SK-N-SH treated with all-trans-retinoic acid at 6 μM for 48 hours (cell line): ENCODE data around the gene MED9.

ENCODE experiments used
- ATAC-seq: fragments of 200-7000 bp; cut with Tn5 transposase; 3 replicates; pipeline ENCODE4 v1.9.1; 2020; ENCODE audit warnings: mild to moderate bottlenecking, moderate library complexity
- ARNTL ChIP-seq: fragments of 450-650 bp; formaldehyde crosslinking; IDR thresholded peaks from 2 replicates; pipeline ENCODE4 v1.5.0; 2020; ENCODE audit warnings: low read depth, mild to moderate bottlenecking, moderate library complexity, borderline replicate concordance
- BACH2 ChIP-seq: fragments of 250-450 bp; sonication (Bioruptor Pico); IDR thresholded peaks from 2 replicates; pipeline ENCODE4 v1.9.0; 2021; ENCODE audit warnings: mild to moderate bottlenecking, borderline replicate concordance
- ESRRG ChIP-seq: fragments of 250-450 bp; sonication (Bioruptor Pico); IDR thresholded peaks from 2 replicates; pipeline ENCODE4 v1.6.1; 2021; ENCODE audit warnings: mild to moderate bottlenecking
- GLIS3 ChIP-seq: fragments of 250-450 bp; sonication (Bioruptor Pico); IDR thresholded peaks from 2 replicates; pipeline ENCODE4 v1.5.0; 2020; ENCODE audit warnings: mild to moderate bottlenecking, moderate library complexity
- ISL1 ChIP-seq: fragments of 250-450 bp; sonication (Bioruptor Pico); IDR thresholded peaks from 2 replicates; pipeline ENCODE4 v2.1.2; 2022; ENCODE audit warnings: mild to moderate bottlenecking, moderate library complexity
- OSR1 ChIP-seq: fragments of 250-450 bp; sonication (Bioruptor Pico); IDR thresholded peaks from 2 replicates; pipeline ENCODE4 v1.8.0; 2022; ENCODE audit warnings: moderate library complexity, mild to moderate bottlenecking, inconsistent platforms
- PPARA ChIP-seq: fragments of 250-450 bp; sonication (Bioruptor Pico); IDR thresholded peaks from 2 replicates; pipeline ENCODE4 v1.5.0; 2020; ENCODE audit warnings: mild to moderate bottlenecking, borderline replicate concordance
- RARB ChIP-seq: fragments of 250-450 bp; sonication (Bioruptor Pico); IDR thresholded peaks from 2 replicates; pipeline ENCODE4 v1.8.0; 2021; ENCODE audit warnings: mild to moderate bottlenecking, moderate library complexity
- TCF4 ChIP-seq: fragments of 250-450 bp; sonication (Bioruptor Pico); IDR thresholded peaks from 2 replicates; pipeline ENCODE4 v1.8.0; 2021; ENCODE audit warnings: mild to moderate bottlenecking, moderate library complexity, borderline replicate concordance
- TOX ChIP-seq: fragments of 250-450 bp; sonication (Bioruptor Pico); IDR thresholded peaks from 2 replicates; pipeline ENCODE4 v1.8.0; 2021; ENCODE audit warnings: mild to moderate bottlenecking, moderate library complexity, borderline replicate concordance
- ZC3H10 ChIP-seq: fragments of 250-450 bp; sonication (Bioruptor Pico); IDR thresholded peaks from 2 replicates; pipeline ENCODE4 v1.5.1; 2021; ENCODE audit warnings: mild to moderate bottlenecking, moderate library complexity
- ZFP3 ChIP-seq: fragments of 250-450 bp; sonication (Bioruptor Pico); IDR thresholded peaks from 2 replicates; pipeline ENCODE4 v1.5.0; 2020; ENCODE audit warnings: mild to moderate bottlenecking, moderate library complexity
- ZFP30 ChIP-seq: fragments of 450-650 bp; formaldehyde crosslinking; IDR thresholded peaks from 2 replicates; pipeline ENCODE4 v1.5.0; 2022; ENCODE audit warnings: mild to moderate bottlenecking, moderate library complexity
- ZNF565 ChIP-seq: fragments of 450-650 bp; formaldehyde crosslinking; conservative IDR thresholded peaks from 2 replicates; pipeline ENCODE4 v1.5.0; 2020; ENCODE audit warnings: low read depth, mild to moderate bottlenecking, moderate library complexity
- ZNF70 ChIP-seq: fragments of 450-650 bp; formaldehyde crosslinking; IDR thresholded peaks from 2 replicates; pipeline ENCODE4 v1.5.0; 2020; ENCODE audit warnings: mild to moderate bottlenecking, moderate library complexity
- ZNF8 ChIP-seq: fragments of 450-650 bp; formaldehyde crosslinking; IDR thresholded peaks from 2 replicates; pipeline ENCODE4 v1.5.0; 2020; ENCODE audit warnings: mild to moderate bottlenecking, moderate library complexity
- TF ChIP-seq, protein P1 (sequence below): fragments of 250-450 bp; sonication (Bioruptor Pico); IDR thresholded peaks from 2 replicates; pipeline ENCODE4 v1.5.0; 2020; ENCODE audit warnings: mild to moderate bottlenecking, moderate library complexity
- TF ChIP-seq, protein P2 (sequence below): fragments of 250-450 bp; sonication (Bioruptor Pico); IDR thresholded peaks from 2 replicates; pipeline ENCODE4 v1.5.1; 2021; ENCODE audit warnings: mild to moderate bottlenecking, moderate library complexity
- TF ChIP-seq, protein P3 (sequence below): fragments of 250-450 bp; sonication (Bioruptor Pico); IDR thresholded peaks from 2 replicates; pipeline ENCODE4 v1.5.1; 2020; ENCODE audit warnings: low read depth, mild to moderate bottlenecking, moderate library complexity
- TF ChIP-seq, protein P4 (sequence below): fragments of 250-450 bp; sonication (Bioruptor Pico); IDR thresholded peaks from 2 replicates; pipeline ENCODE4 v1.8.0; 2020; ENCODE audit warnings: mild to moderate bottlenecking, moderate library complexity, borderline replicate concordance

MED9 gene

DNA sequence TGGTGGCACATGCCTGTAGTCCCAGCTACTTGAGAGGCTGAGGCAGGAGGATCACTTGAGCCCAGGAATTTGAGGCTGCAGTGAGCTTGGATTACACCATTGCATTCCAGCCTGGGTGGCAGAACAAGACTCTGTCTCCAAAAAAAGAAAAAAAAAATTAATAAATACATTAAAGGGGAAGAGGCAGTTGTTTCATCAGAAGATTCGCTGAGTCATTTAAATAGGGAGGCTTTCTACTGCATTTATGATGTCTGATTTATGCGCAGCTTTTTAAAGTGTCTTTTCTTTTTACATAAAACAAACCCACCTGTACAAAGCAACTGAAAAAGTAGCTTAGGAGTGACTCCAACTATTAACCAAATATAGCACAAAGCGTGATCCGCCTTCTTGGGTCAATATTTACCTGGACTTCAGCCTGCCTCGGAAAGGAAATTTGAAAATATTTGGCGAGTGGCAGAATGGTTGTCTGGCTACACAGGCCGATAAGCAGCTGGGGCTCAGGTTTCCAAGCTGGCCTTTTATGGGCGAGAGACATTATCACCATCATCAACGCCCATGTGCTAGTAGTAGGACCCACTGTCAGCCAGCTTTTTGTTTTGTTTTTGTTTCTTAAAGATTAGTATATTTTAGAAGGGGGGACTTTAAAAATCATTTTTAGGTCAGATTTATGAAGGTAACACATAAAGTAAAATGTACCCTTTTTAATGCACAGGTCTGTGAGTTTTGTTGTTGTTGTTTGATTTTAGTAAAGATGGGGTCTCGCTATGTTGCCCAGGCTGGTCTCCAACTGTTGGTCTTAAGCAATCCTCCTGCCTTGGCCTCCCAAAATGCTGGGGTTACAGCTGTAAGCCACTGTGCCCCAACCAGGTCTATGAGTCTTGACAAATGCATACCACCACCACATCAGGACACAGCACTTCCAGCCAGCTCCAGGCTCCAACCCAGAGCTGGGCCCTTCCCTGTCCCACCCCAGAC is 61.9 kb downstream of the MED9 start:
- no peak for ATAC-seq
- TF ChIP-seq ZC3H10 (CRISPR knock-in tag) (no peak), TCF4 (no peak), RARB (CRISPR knock-in tag) (no peak), GLIS3 (CRISPR knock-in tag) (no peak), OSR1 (no peak), ZNF565 (CRISPR knock-in tag) (no peak), ZFP3 (no peak), ARNTL (CRISPR knock-in tag) (no peak), TOX (no peak), PPARA (CRISPR knock-in tag) (no peak), ZFP30 (CRISPR knock-in tag) (no peak), ISL1 (CRISPR knock-in tag) (no peak), ZNF8 (CRISPR knock-in tag) (no peak), ZNF70 (CRISPR knock-in tag) (no peak)
- TF ChIP-seq, protein P1, sequence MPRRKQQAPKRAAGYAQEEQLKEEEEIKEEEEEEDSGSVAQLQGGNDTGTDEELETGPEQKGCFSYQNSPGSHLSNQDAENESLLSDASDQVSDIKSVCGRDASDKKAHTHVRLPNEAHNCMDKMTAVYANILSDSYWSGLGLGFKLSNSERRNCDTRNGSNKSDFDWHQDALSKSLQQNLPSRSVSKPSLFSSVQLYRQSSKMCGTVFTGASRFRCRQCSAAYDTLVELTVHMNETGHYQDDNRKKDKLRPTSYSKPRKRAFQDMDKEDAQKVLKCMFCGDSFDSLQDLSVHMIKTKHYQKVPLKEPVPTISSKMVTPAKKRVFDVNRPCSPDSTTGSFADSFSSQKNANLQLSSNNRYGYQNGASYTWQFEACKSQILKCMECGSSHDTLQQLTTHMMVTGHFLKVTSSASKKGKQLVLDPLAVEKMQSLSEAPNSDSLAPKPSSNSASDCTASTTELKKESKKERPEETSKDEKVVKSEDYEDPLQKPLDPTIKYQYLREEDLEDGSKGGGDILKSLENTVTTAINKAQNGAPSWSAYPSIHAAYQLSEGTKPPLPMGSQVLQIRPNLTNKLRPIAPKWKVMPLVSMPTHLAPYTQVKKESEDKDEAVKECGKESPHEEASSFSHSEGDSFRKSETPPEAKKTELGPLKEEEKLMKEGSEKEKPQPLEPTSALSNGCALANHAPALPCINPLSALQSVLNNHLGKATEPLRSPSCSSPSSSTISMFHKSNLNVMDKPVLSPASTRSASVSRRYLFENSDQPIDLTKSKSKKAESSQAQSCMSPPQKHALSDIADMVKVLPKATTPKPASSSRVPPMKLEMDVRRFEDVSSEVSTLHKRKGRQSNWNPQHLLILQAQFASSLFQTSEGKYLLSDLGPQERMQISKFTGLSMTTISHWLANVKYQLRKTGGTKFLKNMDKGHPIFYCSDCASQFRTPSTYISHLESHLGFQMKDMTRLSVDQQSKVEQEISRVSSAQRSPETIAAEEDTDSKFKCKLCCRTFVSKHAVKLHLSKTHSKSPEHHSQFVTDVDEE (CRISPR knock-in tag): no peak
- TF ChIP-seq, protein P2, sequence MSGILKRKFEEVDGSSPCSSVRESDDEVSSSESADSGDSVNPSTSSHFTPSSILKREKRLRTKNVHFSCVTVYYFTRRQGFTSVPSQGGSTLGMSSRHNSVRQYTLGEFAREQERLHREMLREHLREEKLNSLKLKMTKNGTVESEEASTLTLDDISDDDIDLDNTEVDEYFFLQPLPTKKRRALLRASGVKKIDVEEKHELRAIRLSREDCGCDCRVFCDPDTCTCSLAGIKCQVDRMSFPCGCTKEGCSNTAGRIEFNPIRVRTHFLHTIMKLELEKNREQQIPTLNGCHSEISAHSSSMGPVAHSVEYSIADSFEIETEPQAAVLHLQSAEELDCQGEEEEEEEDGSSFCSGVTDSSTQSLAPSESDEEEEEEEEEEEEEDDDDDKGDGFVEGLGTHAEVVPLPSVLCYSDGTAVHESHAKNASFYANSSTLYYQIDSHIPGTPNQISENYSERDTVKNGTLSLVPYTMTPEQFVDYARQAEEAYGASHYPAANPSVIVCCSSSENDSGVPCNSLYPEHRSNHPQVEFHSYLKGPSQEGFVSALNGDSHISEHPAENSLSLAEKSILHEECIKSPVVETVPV (CRISPR knock-in tag): no peak
- TF ChIP-seq, protein P3, sequence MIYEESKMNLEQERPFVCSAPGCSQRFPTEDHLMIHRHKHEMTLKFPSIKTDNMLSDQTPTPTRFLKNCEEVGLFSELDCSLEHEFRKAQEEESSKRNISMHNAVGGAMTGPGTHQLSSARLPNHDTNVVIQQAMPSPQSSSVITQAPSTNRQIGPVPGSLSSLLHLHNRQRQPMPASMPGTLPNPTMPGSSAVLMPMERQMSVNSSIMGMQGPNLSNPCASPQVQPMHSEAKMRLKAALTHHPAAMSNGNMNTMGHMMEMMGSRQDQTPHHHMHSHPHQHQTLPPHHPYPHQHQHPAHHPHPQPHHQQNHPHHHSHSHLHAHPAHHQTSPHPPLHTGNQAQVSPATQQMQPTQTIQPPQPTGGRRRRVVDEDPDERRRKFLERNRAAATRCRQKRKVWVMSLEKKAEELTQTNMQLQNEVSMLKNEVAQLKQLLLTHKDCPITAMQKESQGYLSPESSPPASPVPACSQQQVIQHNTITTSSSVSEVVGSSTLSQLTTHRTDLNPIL (CRISPR knock-in tag): no peak

DNA sequence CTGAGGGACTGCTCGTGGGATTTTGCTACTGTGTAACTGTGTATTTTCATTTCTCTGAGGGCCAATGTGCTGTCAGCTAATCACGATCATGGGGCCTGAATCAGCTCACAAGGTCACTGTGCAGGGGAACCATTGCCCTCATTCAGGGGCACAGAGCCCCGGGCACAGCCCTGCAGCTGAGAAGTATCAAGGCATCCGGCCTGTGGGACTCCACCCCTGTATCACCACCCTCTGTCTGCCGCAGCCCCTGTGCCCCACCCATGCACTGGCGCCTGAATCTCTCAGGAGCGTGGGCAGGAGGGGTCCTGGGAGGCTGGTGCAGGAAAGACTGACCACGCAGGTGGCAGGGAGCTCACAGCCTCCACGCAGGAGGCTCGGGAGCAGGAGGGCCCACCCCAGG is 62.8 kb downstream of the MED9 start:
- TF ChIP-seq, protein P2 (CRISPR knock-in tag): no peak
- TF ChIP-seq OSR1 (no peak), BACH2 (CRISPR knock-in tag) (no peak), ISL1 (CRISPR knock-in tag) (no peak), PPARA (CRISPR knock-in tag) (no peak), ZNF565 (CRISPR knock-in tag) (no peak), TCF4 (no peak), ARNTL (CRISPR knock-in tag) (no peak), ESRRG (no peak)
- TF ChIP-seq, protein P4, sequence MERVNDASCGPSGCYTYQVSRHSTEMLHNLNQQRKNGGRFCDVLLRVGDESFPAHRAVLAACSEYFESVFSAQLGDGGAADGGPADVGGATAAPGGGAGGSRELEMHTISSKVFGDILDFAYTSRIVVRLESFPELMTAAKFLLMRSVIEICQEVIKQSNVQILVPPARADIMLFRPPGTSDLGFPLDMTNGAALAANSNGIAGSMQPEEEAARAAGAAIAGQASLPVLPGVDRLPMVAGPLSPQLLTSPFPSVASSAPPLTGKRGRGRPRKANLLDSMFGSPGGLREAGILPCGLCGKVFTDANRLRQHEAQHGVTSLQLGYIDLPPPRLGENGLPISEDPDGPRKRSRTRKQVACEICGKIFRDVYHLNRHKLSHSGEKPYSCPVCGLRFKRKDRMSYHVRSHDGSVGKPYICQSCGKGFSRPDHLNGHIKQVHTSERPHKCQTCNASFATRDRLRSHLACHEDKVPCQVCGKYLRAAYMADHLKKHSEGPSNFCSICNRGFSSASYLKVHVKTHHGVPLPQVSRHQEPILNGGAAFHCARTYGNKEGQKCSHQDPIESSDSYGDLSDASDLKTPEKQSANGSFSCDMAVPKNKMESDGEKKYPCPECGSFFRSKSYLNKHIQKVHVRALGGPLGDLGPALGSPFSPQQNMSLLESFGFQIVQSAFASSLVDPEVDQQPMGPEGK (CRISPR knock-in tag): no peak
- TF ChIP-seq, all 23 proteins: peak for 0
- ATAC-seq: no peak
